Activated CD4-positive, alpha-beta T cell treated with anti-CD3 and anti-CD28 coated beads, Interleukin-2, amount 10 ng/mL, durations not matched to agents 7 days and 5 days (primary cell): ENCODE data around the gene COX14. TPM values are rescaled to one million over a fixed set of nuclear protein-coding genes. Genes with fewer than 3 reads are reported as not detected.
"Not testable (repeated sequence)": the region's sequence is repeated elsewhere in the genome, so short reads cannot be mapped to it uniquely, and the experiment has no call there.

ENCODE experiments used
- CTCF ChIA-PET: fragments of 350-600 bp; sonication (Branson Sonifier 250); formaldehyde crosslinking; loops from one replicate; lab custom pipeline; 2021; ENCODE audit warnings: antibody characterized with exemption; lab: Charles Lee
- POLR2A ChIA-PET: fragments of 350-600 bp; sonication (Branson Sonifier 250); formaldehyde crosslinking; loops from one replicate; lab custom pipeline; 2021; ENCODE audit warnings: antibody characterized with exemption; lab: Charles Lee
- DNase-seq: peaks from one replicate; pipeline ENCODE4 v3.0.0-alpha.2; 2020
- H3K27ac Mint-ChIP-seq: one replicate; pipeline ENCODE4 v1.8.0; 2021; ENCODE audit warnings: mild to moderate bottlenecking, moderate library complexity, mixed read lengths
- H3K27me3 Mint-ChIP-seq: one replicate; pipeline ENCODE4 v1.8.0; 2021; ENCODE audit warnings: mixed read lengths
- H3K36me3 Mint-ChIP-seq: one replicate; pipeline ENCODE4 v1.8.0; 2021; ENCODE audit warnings: low read depth, mixed read lengths
- H3K4me1 Mint-ChIP-seq: one replicate; pipeline ENCODE4 v1.8.0; 2021; ENCODE audit warnings: mixed read lengths
- H3K4me3 Mint-ChIP-seq: one replicate; pipeline ENCODE4 v1.8.0; 2021; ENCODE audit warnings: mild to moderate bottlenecking, moderate library complexity, mixed read lengths
- H3K9me3 Mint-ChIP-seq: one replicate; pipeline ENCODE4 v1.8.0; 2021; ENCODE audit warnings: mixed read lengths
- total RNA-seq, 2 experiments: library from RNA; stranded (reverse); gene quantifications; one replicate each; pipeline ENCODE4 v1.2.3, GENCODE V29; 2021

The COX14 gene
- total RNA-seq, 2 experiments from 2014 or later, result 31.6 to 47.9 TPM

DNA sequence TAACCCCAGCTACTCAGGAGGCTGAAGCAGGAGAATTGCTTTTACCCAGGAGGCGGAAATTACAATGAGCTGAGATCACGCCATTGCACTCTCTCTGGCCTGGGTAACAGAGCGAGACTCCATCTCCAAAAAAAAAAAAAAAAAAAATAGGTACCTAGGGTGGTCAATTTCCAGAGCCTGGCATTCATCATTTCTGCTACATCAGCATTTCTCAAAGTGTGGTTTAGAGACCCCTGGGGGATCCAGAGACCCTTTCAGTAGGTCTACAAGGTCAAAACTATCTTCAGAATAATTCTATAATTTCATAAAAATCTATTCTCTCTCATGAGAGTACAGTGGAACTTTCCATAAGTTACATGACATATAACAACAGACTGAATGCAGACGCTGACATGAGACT is 35.2 kb downstream of the COX14 start:
- Mint-ChIP-seq H3K4me3 (no peak overlapping the region), H3K9me3 (no peaks in the 10 kb centered on the region), H3K27ac (no peak overlapping the region), H3K36me3 (peaks cover 5% of the 10 kb centered on the region), H3K27me3 (no peaks in the 10 kb centered on the region), H3K4me1 (peaks cover 10% of the 10 kb centered on the region)
- no peak for DNase-seq
- ChIA-PET CTCF (interaction anchor here (0.6 to 2.7 kb wide), 8 partner anchors 9 to 118 kb away, joined by 3 to 14 read pairs (median 4); partner anchors contain the start of genes COX14 and GPD1), POLR2A (no interaction called here)

DNA sequence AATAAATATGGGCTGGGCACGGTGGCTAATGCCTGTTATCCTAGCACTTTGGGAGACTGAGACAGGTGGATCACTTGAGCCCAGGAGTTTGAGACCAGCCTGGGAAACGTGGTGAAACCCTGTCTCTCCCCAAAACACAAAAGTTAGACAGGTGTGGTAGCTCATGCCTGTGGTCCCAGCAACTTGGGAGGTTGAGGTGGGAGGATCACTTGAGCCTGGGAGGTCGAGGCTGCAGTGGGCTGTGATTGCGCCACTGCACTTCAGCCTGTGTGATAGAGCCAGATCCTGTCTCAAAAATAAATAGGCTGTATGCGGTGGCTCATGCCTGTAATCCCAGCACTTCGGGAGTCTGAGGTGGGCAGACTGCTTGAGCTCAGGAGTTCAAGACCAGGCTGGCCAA is 36.0 kb downstream of the COX14 start:
- H3K4me3 Mint-ChIP-seq, DNase-seq, POLR2A ChIA-PET, H3K27ac Mint-ChIP-seq, H3K4me1 Mint-ChIP-seq, H3K27me3 Mint-ChIP-seq, H3K9me3 Mint-ChIP-seq, H3K36me3 Mint-ChIP-seq: not testable (repeated sequence)
- CTCF ChIA-PET, result interaction anchor here (1.2 to 2.7 kb wide), 3 partner anchors 29 to 44 kb away, joined by 3 to 14 read pairs (median 4); partner anchors contain the start of genes COX14 and GPD1

DNA sequence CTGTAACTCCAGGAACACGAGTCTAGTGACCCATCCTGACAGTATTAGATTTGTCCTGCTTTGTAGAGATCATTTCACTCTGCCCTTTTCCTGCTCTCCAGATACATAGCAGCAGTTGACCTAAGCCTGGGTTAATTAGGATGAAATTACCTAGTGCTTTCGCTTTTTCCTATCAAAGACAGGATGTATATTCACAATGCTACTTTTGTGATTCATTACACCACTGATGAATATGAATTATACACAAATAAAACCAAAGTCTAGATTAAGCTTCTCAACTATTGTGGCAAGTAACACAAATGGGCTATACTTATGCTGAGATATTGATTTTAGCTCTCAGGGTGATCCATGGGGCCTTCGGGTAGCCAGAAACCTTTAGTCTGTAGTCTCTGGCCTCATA is 37.3 kb downstream of the COX14 start:
- H3K27ac Mint-ChIP-seq, result no peak overlapping the region
- H3K4me3 Mint-ChIP-seq, result no peak overlapping the region
- peaks cover 7% of the 10 kb centered on the region for H3K36me3 Mint-ChIP-seq
- H3K27me3 Mint-ChIP-seq, result no peaks in the 10 kb centered on the region
- H3K4me1 Mint-ChIP-seq, result peaks cover 10% of the 10 kb centered on the region
- no peak for DNase-seq
- H3K9me3 Mint-ChIP-seq, result no peaks in the 10 kb centered on the region
- POLR2A ChIA-PET, result no interaction called here
- CTCF ChIA-PET, result interaction anchor here (1.3 to 2.5 kb wide), 5 partner anchors 14 to 38 kb away, joined by 3 to 8 read pairs (median 4); partner anchors contain the start of gene COX14

DNA sequence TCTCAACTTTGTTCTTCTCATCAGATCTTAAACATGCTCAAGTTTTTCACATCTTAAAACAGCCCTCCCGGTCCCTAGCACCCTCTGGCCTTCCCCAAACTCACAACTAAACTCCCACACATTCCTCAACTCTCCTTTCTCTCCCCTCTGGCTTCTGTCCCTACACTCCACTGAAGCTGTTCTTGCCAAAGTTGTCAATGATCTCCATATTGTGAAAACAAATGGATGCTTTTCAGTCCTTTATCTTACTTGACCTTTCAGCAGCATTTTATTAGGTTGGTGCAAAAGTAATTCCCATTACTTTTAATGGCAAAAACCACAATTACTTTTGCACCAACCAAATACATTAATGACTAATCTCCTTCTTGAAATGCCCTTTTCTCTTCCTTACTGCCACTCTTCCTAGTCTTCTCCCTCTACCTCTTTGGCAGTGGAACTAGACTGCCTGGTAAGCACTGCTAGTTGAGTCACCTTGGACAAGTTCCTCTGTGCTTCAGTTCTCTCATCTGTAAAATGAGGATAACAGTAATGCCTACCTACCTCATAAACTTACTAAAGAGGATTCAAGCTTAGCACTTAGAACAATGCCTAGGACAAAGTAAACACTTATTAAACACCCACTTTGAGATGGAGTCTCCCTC is 39.1 kb downstream of the COX14 start:
- Mint-ChIP-seq H3K36me3 (peaks cover 6% of the 10 kb centered on the region), H3K9me3 (no peaks in the 10 kb centered on the region), H3K4me1 (peaks cover 7% of the 10 kb centered on the region), H3K27ac (no peak overlapping the region), H3K4me3 (no peak overlapping the region), H3K27me3 (no peaks in the 10 kb centered on the region)
- no peak for DNase-seq
- CTCF ChIA-PET, result interaction anchor here (1.0 to 2.5 kb wide), 2 partner anchors 40 kb away, joined by 3 to 8 read pairs; partner anchors contain the start of gene COX14
- POLR2A ChIA-PET, result no interaction called here

DNA sequence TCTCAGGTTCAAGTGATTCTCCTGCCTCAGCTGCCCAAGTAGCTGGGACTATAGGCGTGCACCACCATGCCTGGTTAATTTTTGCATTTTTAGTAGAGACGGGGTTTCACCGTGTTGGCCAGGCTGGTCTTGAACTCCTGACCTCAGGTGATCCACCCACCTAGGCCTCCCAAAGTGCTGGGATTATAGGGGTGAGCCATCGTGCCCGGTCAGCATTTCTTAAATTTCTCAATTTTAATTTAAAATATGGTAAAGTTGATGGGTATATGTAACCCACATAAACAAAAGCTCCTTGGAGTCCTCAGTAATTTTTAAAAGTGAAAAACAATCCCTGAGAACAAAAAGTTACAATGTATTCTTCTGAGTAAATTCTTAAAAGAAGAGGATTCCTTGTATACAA is 42.9 kb downstream of the COX14 start:
- DNase-seq, H3K27ac Mint-ChIP-seq, H3K4me3 Mint-ChIP-seq, H3K9me3 Mint-ChIP-seq, H3K27me3 Mint-ChIP-seq, H3K4me1 Mint-ChIP-seq, POLR2A ChIA-PET: not testable (repeated sequence)
- CTCF ChIA-PET, result interaction anchor here (1.0 to 2.1 kb wide), 4 partner anchors 11 to 65 kb away, joined by 3 to 12 read pairs (median 3); partner anchors contain the start of genes CERS5 and COX14
- H3K36me3 Mint-ChIP-seq, result peaks cover 19% of the 10 kb centered on the region

DNA sequence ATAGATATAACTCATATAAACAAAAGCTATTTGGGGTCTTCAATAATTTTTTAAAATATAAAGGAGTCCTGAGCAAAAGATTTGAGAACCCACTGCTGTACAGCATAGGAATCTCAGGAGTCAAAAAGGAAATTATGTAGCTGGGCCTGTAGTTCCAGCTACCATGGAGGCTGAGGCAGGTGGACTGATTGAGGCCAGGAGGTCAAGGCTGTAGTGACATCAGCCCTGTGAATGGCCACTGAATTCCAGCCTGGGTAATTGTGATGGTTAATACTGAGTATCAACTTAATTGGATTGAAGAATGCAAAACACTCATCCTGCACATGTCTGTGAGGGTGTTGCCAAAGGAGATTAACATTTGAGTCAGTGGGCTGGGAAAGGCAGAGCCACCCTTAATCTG is 44.6 kb downstream of the COX14 start:
- Mint-ChIP-seq H3K9me3 (no peaks in the 10 kb centered on the region), H3K27ac (no peak overlapping the region), H3K27me3 (no peaks in the 10 kb centered on the region), H3K4me1 (peaks cover 9% of the 10 kb centered on the region), H3K36me3 (peaks cover 19% of the 10 kb centered on the region), H3K4me3 (no peak overlapping the region)
- no peak for DNase-seq
- CTCF ChIA-PET, result interaction anchor here (0.6 to 2.1 kb wide), 5 partner anchors 10 to 133 kb away, joined by 3 to 7 read pairs (median 3); partner anchors contain the start of gene CERS5
- POLR2A ChIA-PET, result no interaction called here

DNA sequence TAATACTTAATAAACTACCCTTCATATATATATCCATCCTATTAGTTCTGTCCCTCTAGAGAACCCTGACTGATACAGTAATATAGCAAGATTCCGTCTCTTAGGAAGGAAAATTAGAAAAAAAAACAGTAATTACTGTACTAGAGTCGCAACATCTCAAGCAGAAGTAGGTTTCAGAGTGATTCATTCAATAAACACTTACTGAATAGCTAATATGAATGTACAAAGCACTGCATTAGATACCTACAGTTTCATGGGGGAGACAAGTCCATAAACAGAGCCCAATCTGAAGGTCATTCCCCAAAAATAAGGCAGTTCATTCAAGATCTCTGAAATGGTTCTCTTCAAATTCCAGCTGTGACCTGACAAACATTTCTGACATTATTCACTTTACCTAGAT is 45.2 kb downstream of the COX14 start:
- Mint-ChIP-seq H3K4me3 (no peak overlapping the region), H3K36me3 (peaks cover 19% of the 10 kb centered on the region), H3K27ac (no peak overlapping the region), H3K4me1 (peaks cover 9% of the 10 kb centered on the region), H3K27me3 (no peaks in the 10 kb centered on the region), H3K9me3 (no peaks in the 10 kb centered on the region)
- ChIA-PET CTCF (interaction anchor here (1.1 to 2.1 kb wide), 2 partner anchors 10 to 83 kb away, joined by 3 to 6 read pairs; partner anchors contain the start of gene CERS5), POLR2A (interaction anchor here (0.6 kb wide), 2 partner anchors 11 to 551 kb away, joined by 3 to 5 read pairs; no protein-coding TSS in a partner anchor)
- no peak for DNase-seq

DNA sequence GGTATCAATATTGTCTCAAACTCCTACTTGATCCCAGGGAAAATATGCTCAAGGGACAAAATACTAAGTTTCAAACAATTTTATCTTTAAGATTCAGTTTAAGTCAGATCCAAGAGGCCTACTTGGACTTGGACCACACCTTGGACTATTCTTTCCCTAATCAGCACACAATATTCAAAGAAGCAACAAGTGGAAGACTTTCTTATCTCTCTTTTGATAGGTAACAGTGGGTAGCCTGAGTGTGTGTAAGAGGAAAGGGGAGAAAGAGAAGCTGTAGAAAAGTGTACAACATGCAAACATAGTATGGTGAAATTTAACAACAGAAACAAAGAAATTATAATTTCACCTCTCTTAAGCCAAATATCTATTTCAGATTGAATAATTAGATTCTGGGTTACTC is 48.6 kb downstream of the COX14 start:
- Mint-ChIP-seq H3K9me3 (no peaks in the 10 kb centered on the region), H3K27me3 (no peaks in the 10 kb centered on the region), H3K4me3 (no peak overlapping the region), H3K4me1 (peaks cover 22% of the 10 kb centered on the region), H3K36me3 (peaks cover 23% of the 10 kb centered on the region), H3K27ac (no peak overlapping the region)
- POLR2A ChIA-PET, result no interaction called here
- DNase-seq, result no peak
- CTCF ChIA-PET, result interaction anchor here (1.0 kb wide), 1 partner anchor 14 kb away, joined by 3 read pairs; no protein-coding TSS in a partner anchor

DNA sequence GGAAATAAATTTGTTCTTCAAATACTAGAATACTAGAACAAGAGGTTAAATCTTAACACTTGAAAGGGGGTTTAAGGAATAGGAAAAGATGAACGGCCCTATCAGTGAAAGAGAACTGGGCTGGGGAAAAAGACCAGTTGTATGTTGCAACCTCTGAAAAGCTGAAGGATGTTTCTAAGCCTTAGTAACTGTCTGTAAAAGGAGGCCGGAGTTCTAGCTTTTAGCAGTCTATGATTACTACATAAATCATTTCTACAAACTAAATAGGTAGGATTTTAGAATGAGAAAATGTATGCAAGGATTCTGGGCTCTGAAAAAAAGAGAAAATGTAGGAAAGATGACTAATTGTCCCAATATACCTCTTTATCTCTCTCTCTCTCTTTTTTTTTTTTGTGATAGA is 50.2 kb downstream of the COX14 start:
- DNase-seq, result no peak
- ChIA-PET CTCF (interaction anchor here (0.6 to 2.2 kb wide), 7 partner anchors 13 to 1191 kb away, joined by 3 to 6 read pairs (median 5); partner anchors contain the start of gene COX14), POLR2A (no interaction called here)
- H3K27me3 Mint-ChIP-seq, result no peaks in the 10 kb centered on the region
- H3K4me1 Mint-ChIP-seq, result peaks cover 30% of the 10 kb centered on the region
- no peak overlapping the region for H3K27ac Mint-ChIP-seq
- peaks cover 30% of the 10 kb centered on the region for H3K36me3 Mint-ChIP-seq
- H3K4me3 Mint-ChIP-seq, result no peak overlapping the region
- no peaks in the 10 kb centered on the region for H3K9me3 Mint-ChIP-seq

DNA sequence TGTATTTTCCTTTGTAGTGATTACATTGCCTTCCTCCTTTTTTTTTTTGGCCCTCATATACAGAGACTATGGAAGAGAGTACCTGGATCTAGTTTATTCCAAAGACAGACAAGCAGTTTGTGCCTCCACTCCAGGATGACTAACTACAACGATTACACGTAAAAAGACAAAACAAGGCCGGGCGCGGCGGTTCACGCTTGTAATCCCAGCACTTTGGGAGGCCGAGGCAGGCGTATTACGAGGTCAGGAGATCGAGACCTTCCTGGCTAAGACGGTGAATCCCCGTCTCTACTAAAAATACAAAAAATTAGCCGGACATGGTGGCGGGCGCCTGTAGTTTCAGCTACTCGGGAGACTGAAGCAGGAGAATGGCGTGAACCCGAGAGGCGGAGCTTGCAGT is 52.9 kb downstream of the COX14 start:
- no peak for DNase-seq
- Mint-ChIP-seq H3K27me3 (no peaks in the 10 kb centered on the region), H3K9me3 (no peaks in the 10 kb centered on the region), H3K27ac (peak overlapping the region; percentile 69), H3K4me3 (peak overlapping the region; percentile 86), H3K36me3 (peaks cover 17% of the 10 kb centered on the region), H3K4me1 (peaks cover 38% of the 10 kb centered on the region)
- ChIA-PET POLR2A (no interaction called here), CTCF (interaction anchor here (1.8 to 3.5 kb wide), 2 partner anchors 11 to 53 kb away, joined by 5 to 18 read pairs; partner anchors contain the start of gene COX14)

DNA sequence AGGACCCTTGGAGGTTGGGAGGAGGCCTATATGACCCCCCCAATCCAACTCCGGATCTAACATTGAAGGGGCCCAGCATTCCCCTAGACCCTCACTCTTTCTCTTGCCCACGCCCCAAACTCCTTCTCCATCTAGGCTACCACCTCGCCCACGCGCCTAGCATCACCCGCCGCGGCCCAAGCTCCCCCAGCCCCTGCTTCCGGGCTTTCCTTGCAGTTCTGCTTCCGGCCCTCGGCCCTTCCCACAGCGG is 54.7 kb downstream of the COX14 start:
- peaks cover 17% of the 10 kb centered on the region for H3K36me3 Mint-ChIP-seq
- no peaks in the 10 kb centered on the region for H3K27me3 Mint-ChIP-seq
- H3K4me1 Mint-ChIP-seq, result peaks cover 37% of the 10 kb centered on the region
- POLR2A ChIA-PET, result interaction anchor here (0.7 to 0.9 kb wide), 2 partner anchors 9 to 56 kb away, joined by 3 read pairs; no protein-coding TSS in a partner anchor
- peak overlapping the region; percentile 86 for H3K4me3 Mint-ChIP-seq
- peak; percentile 50 for DNase-seq
- peak overlapping the region; percentile 97 for H3K27ac Mint-ChIP-seq
- H3K9me3 Mint-ChIP-seq, result no peaks in the 10 kb centered on the region
- CTCF ChIA-PET, result interaction anchor here (1.1 to 3.5 kb wide), 10 partner anchors 9 to 339 kb away, joined by 3 to 18 read pairs (median 3); partner anchors contain the start of genes COX14 and SMARCD1

DNA sequence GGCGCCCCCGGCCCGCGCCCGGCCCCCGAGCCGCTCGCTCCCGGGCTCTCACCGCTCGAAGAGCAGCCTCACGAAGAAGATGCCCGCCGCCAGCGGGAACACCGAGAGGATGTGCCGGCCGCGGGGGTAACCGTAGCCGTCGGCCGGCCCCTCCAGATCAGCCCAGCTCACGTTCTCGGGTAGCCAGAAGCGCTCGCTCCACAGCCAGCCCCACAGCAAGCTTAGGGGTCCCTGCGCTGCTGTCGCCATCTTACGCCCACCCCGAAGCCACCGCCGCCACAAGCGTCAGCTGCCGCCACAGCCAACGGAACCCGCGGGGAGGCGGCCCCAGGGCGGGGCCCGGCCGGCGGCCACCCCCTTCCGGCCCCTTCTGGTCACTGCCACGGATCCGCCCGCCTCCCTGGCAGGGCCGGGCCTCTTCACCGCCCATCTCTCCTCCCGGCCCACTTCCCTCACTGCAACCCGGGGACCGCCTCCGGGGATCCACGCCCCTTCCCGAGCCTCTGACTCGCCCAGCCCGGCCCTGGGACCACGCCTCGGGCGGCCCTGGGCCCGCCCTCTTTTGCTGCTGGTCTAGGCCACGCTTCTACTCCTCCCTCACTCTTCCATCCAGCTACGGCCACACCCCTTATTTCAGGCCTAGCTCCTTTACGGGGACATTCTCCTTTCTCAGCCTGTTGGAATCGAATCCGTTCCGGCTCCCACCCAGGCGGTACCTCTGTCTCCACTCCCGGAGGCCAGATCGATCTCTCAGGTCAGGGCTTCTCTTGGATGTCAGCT is 55.2 kb downstream of the COX14 start, which contains the start of gene CERS5:
Gene CERS5, minus strand, starts transcription at position 321 of the 780 bp plus-strand sequence. Its CDS starts 72 bp downstream, at position 249.
- H3K27me3 Mint-ChIP-seq, result no peaks in the 10 kb centered on the region
- peak within 1 kb of the TSS; percentile 86 for H3K4me3 Mint-ChIP-seq
- DNase-seq, result peak; percentile 98
- no peaks in the 10 kb centered on the region for H3K9me3 Mint-ChIP-seq
- peaks cover 17% of the 10 kb centered on the region for H3K36me3 Mint-ChIP-seq
- POLR2A ChIA-PET, result interaction anchor here (0.6 to 0.9 kb wide), 5 partner anchors 9 to 55 kb away, joined by 3 to 15 read pairs (median 3); no protein-coding TSS in a partner anchor
- peaks cover 37% of the 10 kb centered on the region for H3K4me1 Mint-ChIP-seq
- peak within 1 kb of the TSS; percentile 97 for H3K27ac Mint-ChIP-seq
- CTCF ChIA-PET, result interaction anchor here (0.6 to 3.5 kb wide), 16 partner anchors 9 to 819 kb away, joined by 3 to 18 read pairs (median 3); partner anchors contain the start of genes COX14 and SMARCD1
